Endothelial cell of umbilical vein (primary cell): ENCODE data around the gene HES1.

Experiments used
- CTCF ChIP-seq, 2 donors: IDR thresholded peaks; 1 replicate in 1 of 2; 2 replicates in 1 of 2; pipeline ENCODE4 v1.5.1; 2011; ENCODE audit warnings: low read length in 2 of 2, mild to moderate bottlenecking in 2 of 2, moderate library complexity in 2 of 2, control low read depth in 1 of 2, inconsistent platforms in 1 of 2, low read depth in 1 of 2; ENCODE audit not compliant: insufficient read depth in 1 of 2; ENCODE audit errors: extremely low read depth in 1 of 2
- EZH2 ChIP-seq: IDR thresholded peaks from 2 replicates; pipeline ENCODE4 v1.6.1; 2012; ENCODE audit warnings: borderline replicate concordance, low read depth, mild to moderate bottlenecking, moderate library complexity, low read length, inconsistent platforms; ENCODE audit not compliant: severe bottlenecking
- MAX ChIP-seq: IDR thresholded peaks from 2 replicates; pipeline ENCODE4 v1.6.1; 2011; ENCODE audit not compliant: insufficient read depth, insufficient read length
- POLR2A ChIP-seq: IDR thresholded peaks from 2 replicates; pipeline ENCODE4 v1.6.1; 2012; ENCODE audit warnings: low read depth, mild to moderate bottlenecking, control low read depth, low read length
- POLR2AphosphoS5 ChIP-seq: IDR thresholded peaks from 2 replicates; pipeline ENCODE4 v1.6.1; 2012; ENCODE audit warnings: low read depth, mild to moderate bottlenecking, control low read depth, low read length, moderate library complexity; ENCODE audit not compliant: insufficient read depth

DNA sequence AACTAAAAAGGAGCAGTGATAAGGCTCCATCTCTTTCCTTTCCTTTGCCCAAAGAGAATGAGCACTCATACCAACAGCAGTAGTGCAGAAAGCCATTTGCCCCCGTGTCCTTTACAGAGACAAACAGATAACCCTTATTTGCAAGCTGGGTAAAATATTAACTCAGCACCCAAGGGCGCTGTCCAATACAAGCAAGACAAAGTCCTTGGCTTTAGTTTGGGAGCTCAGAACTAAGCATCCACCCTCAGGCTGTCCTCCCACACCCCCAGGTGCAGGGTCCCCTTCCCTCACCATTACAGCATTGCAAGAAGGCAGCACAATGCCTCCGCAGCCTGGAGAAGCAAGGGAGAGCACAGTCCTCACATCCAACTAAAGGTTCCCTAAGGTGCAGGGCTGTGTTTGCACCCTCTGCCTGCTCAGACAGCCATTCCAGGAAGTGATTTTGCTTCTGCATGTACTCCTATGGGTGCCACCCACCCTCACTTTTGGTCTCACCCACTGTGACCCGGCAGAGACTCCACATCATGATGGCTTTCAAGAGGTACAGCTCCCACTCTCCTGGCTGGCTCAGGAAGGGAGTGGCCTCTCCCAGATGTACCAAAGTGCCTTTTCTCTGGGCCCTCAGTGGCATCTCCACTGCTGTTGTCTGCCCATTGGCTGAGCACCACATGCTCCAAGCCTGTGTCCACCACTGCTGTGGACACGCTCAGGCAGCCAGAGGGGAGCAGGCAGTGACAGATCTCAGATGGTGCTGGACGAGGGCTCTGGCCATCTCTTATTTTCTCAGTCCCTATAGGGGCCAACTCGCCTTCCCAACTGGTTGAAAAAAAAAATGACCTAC is 34.1 kb upstream of the HES1 start:
- TF ChIP-seq EZH2 (no peak), CTCF (IDR thresholded peaks at IDR 0.05; ENCODE audit: extremely low read depth in 1 of 2, insufficient read depth in 1 of 2, low read depth in 1 of 2, low read length in 2 of 2) (no peak), POLR2AphosphoS5 (no peak), MAX (no peak), POLR2A (no peak)
